GM03348 (cell line): ENCODE data around the gene ABCA1.
A peak's percentile ranks its signal among the peaks of the same experiment; 100 is the strongest.

Experiments
- DNase-seq: peaks from one replicate; pipeline ENCODE4 v3.0.0; 2012; ENCODE audit warnings: low spot score

Gene ABCA1

DNA sequence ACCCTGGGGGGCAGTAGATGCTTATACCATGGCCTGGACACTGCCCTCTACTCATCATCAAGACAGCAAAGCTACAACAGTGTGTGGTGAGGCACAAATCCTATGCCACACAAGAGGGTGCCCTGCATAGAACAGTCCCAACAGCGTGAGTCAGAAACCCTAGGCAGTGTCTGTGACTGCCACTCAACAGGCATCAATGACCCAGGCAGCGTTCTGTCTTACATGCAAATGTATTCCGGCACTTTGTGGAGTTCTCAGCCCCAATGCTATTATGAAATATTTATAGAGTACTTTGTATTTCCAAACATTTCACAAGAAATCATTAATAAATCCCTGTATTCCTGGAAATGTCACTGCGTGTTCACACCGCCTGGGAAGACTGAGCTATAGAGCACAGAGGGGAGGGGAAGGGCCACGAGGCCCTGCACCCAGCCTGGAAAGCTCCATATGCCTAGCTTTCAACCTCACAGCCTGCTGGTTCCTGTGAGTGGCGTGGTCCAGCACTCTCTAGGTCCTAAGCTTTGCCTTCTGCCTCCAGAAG lies 86.3 kb downstream of the ABCA1 start:
- no peak for DNase-seq

DNA sequence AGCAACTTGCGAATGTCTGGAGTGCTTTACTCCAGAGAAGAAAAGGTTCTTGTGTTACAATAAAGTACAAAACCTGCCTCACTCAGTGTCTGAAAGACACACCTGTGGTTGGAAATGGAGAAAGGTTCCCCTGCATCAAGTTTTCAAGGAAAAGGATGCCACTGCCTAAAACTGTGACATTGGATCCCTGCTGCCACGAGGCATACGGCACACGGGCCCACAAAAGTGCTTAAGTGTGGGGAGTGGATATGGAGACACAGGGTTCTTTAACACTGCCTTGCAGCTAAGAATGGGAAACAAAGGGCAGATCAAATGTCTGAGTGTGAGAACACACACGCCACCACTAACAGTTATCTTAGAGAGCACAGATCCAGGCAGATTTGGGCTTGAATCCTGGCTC lies 89.0 kb downstream of the ABCA1 start:
- no peak for DNase-seq

DNA sequence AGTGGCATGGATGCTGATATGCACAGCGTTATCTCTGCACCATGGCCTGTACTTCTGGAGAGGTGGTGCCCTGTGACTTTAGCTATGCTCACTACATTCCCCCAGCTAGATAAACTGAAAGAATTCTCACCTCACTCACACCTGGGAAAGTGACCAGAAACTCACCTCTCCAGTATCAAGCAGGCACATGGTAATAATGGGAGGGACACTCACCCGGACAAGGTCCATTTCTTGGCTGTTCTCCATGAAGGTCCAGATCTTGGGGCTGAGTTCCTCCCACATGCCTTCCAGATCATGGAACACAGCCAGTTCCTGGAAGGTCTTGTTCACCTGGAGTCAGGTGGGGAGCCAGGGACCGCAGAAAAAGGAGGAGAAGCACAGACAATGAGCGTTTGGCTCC lies 91.2 kb downstream of the ABCA1 start:
- DNase-seq: no peak

DNA sequence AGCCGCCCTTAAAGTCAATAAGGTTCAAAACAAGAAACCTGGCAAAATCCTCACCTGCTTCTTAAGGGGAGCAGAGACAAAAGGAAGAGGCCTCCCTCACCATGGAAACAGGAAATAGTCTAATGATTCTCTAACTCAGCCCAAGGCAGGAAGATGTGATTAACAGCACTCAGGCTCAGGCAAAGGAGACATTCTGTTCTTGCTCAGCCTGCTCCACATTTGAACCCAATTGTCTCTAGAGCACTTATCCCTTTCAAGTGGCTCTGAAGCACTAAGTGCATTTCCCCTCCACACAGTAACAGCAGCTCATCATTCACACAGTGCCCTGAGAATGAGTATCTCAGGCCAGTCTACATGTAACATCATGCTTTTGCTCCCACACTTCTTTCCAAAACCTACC lies 91.7 kb downstream of the ABCA1 start:
- DNase-seq: no peak

DNA sequence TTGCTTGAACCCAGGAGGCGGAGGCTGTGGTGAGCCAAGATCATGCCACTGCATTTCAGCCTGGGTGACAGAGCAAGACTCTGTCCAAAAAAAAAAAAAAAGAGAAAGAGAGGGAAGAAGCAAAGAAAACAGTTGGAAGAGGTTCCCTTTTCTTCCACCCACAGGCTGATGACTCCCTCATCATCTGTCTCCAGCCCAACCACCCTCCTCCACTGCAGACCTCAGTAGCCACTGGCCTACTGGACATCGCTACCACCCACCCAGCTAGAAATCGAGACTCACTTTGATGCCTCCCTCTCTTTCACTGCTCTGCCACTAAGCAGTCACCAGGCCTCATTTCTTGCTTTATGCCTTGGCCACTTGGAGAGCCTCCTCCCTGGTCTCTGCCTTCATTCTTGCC lies 92.8 kb downstream of the ABCA1 start:
- DNase-seq: peak; percentile 35

DNA sequence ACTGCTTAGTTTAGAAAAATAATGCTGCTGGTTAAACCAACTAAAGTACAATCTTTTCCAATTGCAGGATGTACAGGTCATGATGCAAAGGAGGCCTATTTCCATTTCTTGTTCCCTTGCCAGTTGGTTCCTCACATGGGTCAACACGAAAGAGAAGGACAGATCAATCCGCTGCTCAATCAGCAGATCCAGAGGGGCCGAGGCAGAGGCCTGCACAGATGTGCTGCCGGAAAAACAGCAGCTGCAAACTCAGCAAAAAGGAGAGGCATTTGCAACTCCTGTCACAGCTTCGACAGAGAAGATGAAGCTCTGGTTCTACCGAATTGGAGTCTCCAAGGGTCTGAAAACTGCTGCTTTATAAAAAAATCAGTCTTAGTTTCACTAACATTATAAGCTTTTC lies 94.3 kb downstream of the ABCA1 start:
- no peak for DNase-seq

DNA sequence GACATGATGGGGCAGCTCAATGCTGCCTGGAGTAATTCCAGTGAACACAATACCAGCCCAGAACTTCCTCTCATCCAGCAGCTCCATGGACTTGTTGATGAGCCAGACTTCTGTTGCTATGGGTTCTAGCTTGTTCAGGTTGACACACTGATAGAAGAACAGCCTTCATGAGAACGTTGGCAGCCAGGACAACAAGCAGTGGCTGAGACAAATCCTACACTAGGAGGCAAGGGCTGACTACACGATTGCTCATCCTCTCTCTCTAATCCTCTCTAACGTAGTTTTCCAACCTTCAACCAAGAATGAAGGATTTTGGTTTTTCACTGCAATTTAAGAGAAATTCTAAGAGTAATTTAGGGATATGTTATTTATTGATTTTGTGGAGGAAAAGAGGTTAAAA lies 96.3 kb downstream of the ABCA1 start:
- peak; percentile 53 for DNase-seq

DNA sequence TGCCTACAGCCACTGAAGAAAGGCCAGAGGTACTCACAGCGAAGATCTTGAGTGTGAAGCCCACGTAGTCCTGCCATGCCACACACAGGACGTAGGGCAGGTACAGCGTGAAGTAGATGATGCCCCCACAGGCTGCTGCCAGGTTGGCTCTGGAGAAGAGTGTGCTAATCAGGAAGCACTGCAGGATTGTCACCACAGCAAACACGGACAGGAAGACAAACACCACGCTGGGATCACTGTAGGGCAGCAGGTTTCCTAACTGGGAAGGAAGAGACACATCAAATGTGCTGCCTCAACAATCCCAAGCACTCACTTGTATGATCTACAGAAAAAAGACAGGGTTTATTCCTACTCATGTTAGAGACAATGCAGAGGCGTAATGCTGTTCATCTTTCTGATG lies 101.0 kb downstream of the ABCA1 start:
- DNase-seq: no peak

DNA sequence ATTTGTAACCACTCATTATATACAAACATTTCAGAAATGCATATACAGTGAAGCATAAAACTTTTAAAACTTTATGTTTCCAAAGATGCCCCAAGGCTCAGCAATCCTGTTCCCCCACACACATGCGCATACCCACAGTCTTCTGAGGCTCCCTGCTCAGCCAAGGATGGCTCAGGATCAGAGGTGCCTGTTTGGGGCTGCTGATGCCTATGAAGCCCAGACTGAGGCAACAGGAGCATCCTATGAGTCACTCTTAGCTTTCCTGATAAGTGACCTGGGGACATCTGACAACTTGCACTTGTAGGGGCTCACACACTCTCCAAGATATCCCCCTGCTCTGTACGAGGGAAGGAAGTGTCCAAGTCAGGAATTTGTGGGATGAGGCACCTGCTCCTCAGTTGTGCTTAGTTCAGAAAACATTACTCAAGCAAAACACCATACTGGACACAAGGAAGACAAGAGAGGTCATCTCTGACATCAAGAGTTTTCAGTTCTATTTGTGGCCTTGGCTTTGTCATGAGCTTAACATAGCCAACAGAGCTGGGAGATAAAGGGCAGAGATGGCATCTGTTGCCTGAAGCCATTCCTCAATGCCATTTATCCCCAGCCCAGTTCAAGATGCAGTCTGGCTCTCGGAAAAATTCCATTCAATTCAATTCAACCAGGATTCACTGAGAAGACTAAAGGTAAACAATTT lies 101.7 kb downstream of the ABCA1 start:
- DNase-seq: no peak

DNA sequence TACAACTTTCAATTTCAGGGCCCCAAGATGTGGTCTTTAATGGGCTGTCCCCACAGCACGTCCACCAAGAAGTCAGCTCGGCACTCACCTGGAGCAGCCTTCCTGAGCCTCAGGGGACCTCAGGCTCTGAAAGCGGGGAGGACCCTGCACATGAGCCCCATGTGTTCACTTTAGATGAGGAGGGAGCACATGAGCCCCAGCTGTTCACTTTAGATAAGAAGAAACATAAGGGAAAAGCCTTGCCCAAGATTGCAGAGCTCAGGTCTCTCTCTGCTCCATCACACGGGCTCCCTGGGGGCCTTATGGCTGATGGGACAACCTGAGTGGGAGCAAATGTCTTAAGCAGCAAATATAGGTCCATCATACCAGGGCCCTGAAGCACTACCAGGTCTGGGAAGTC lies 107.6 kb downstream of the ABCA1 start:
- no peak for DNase-seq

DNA sequence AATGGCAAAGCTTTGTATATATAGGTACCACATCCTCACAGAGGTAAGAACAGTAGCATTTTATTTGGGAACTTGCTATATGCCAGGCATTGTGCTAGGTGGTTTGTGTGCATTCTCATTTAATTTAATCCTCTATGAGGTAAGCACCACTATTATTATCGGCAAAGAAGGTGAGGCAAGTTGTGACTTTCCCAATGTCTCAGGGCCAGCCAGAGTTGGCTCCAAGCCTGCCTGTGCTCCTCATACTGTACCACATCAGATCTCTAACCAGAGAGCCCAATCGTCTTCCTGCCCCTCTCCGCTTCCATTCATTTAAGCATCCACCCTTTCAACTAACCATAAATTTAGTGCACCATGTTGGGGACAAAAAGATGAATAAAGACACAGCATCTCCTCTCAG lies 108.9 kb downstream of the ABCA1 start:
- no peak for DNase-seq

DNA sequence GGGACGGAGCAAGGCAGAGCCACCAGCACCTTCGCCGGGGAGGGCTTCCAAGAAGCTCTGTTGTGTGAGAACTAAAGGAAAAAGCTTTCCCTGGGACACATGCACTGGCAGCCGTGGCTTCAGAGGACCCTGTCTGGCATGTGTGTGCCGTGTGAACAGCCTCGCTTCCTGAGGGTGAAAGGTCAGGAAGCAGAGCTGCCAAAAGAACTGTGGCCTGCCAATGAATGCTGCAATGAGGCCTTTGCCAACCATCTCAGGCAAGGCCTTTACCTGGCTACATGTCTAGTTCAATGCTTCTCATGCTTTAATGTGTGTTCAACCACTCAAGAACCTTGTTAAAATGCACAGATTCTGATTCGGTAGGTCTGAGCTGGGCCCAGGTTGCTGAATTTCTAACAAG lies 110.5 kb downstream of the ABCA1 start:
- no peak for DNase-seq

DNA sequence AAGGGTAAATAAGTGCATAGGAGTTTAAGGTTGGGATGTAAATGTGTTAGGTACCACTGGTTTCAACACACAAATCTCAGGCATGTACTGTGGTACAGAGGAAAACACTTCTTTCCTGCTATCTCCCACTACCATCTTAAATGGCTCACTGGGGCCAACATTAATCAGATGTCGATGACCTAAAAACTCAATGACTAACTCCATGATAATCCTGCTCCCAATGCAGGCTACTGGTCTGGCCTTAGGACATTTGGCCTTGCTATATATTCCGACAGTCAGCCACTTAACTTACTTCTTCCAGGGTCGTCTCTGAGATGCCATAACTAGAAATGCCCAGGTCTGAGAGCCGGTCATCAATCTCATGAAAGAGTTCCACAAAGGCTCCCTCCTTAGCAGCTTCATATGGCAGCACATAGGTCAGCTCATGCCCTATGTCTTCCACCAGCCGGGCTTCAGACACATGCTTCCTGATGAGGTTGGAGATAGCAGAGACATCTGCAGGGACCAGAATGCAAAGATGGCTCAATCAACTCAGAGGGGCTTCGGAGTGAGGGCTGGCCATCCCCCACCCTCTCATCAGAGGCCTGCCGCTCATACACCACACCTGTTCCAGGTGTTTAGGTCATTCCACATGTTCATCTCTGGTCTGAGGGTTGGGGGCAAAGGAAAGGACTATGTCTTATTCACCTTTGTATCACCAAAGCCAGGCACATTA lies 111.9 kb downstream of the ABCA1 start:
- no peak for DNase-seq

DNA sequence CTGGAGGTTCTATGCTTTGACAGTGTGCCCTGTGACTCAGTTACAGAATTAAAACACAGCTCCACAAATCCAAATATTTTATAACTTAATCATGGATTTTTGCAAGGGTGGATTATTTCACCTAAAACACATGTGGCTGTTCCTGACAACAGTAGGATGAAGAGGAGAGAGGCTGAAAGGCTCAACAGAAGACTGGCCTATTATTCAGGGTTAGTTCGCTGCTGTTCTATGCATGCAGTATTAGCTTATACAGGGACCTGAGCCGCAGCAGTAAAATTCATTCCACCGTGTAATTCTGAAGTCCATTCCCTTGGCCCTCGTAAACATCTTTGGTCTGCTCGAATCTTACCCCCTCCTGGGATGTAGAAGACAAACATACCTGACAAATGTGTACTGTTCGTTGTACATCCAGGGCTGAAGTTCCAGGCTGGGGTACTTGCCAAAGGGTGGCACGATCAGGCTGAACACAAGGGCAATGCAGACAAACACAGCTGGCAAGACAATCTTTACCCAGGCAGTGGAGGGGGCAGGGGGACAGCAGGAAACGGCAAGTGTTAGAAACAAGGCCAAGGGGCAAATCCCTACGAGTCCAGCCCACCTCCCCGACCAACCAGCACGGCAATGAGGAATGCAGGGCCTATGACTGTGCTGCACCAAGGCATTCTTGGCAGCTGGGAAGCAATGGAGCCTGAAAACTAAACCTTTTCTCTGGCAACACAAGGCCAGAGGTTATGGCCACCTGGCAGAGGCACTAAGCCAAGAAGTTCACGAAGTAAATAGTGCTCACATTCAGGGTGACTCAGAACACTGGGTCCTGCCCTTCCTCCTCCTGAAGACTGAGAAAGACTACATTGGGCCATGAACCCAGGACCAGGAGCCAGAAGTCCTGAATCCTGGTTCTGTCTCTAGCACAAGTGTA lies 117.3 kb downstream of the ABCA1 start:
- DNase-seq: peak; percentile 33

DNA sequence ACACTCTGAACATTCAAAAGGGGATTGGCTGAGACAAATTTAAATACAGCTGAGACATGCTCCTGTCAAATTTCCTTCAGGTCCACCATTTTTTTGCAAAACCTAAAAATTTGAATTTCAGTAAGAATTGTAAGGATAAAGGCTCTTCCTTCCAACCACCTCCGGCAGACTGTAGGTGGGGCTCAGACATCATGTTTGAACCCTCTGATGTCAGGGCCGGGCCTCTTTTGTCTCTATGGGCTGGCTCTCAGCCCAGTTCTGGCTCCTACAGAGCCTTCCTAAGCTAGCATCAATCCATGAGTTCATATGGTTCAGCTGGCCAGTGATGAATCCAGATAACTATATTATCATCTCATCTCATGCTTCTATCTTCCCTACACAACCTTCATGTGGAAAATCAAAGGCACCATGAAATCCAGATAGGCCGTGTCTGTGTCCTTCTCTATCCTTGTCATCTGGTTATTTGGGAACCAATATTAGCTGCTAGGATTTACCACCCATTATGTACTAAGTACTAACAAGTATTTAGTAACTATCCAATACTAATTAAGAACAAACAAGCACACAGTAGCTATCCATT lies 119.8 kb downstream of the ABCA1 start:
- peak; percentile 54 for DNase-seq

DNA sequence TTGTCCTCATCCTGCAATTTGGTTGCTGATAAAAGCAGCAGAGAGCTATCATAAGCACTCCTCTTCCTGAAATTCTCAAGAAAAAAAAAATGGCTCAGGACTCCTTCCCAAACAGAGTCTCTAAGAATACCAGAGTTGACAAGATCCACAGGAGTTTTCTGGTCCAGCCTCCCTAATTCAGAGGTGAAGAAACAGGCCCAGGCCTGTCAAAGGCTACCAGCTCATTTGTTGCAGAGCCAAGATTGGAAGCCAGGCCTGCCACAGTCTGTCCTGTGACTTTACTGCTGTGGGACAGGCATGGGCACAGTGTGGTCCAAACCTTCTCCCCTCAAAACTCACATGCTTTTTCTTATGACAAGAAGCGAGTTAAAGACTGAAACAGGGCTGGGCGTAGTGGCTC lies 122.5 kb downstream of the ABCA1 start:
- DNase-seq: no peak

DNA sequence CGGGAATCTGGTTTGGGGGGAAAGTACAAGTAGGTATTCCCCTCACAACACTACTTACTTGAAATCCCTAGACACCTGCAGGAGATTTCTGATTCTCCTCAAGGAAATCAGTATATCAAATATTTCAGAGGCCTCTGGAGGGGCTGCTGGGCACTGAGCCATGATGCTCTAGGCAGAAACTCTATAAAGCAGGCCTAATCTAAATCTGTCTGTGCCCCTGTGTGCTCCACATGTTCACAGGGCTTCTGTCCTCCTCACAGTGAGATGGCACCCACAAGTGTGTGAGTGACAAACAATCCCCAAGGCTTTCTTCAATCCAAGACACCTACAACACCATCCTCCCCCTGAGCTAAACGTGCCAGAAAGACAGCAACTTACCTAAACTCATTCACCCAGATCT lies 125.0 kb downstream of the ABCA1 start:
- no peak for DNase-seq

DNA sequence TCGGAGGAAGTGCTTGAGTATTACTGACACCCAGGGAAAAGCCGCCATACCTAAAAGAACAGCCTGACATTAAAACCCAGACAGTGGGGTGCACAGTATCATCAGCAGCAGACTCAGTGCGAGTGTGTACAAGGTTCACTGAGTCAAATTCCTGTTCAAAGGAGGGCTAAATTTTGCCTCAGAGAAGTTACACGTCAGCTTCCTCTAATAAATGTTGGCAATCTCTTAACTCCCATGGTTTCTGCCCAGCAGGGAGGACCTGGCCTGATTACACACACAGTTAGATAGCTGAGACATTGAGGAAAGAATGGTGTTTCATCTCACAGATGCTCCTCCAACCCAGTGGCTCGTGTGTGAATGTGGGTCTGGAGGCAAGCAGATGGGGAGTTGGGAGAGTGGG lies 125.8 kb downstream of the ABCA1 start:
- DNase-seq: no peak

DNA sequence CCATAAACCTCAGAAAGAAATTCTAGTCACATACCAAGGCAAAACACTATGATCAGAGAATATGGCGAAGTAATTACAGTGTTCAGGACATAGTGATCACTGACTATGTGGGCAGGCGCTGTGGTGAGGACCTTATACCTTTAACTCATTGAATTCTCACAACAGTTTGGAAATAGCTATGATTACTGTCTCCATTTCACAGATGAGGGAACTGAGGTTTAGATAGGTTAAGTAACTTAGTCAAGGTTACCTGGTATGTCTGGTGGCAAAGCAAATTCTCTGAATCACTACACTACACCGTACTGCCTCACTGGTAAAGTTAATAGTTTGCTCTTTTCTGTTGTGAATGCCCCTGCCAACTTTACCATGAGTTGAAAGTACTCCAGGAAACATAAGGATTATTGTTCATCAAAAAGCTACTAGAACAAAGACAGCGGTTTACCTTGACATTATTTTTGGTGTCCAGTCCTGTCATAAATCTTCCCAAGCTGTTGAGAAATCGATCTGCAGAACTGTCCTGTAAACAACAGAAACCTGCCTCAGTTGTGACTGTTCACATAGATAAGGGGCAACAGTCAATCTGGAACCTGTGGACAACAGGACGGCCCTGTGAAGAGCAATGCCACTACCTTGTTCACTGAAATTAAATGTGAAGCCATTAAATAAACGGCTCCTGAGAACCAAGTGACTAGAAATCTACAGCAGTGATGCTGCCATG lies 127.7 kb downstream of the ABCA1 start:
- DNase-seq: no peak

DNA sequence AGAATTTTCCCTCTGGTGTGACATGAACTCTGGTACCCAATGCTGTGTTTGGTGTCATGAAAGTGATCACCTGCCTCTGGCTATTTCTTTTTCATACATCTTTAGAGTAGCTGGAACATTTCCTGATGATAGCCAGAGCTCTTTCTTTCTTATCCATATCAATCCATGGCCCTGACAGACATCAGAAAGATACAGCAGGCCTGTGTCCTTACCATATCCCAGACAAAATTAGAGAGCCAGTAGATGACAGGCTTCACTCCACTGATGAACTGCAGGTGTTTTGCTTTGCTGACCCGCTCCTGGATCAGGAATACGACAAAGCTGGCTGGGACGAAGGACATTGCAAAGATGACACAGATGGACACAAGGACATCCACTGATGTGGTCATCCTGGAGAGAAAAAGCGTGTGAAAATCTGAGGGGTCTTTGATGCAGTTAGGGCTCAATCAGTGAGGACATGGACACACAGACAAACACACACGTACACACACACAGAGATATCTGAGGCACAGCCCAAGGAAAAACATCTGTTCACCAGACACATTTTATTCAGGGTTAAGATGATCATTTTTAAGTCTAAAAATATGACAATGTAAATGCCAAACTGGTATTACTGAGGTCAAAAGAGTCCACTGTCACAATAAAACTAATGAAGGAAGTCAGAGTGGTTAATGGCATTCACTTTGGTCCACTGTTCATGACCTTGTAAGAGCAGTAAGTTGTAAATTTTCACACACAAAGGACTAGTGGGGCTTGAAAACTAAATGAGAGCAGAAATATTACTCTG lies 129.6 kb downstream of the ABCA1 start:
- DNase-seq: no peak

DNA sequence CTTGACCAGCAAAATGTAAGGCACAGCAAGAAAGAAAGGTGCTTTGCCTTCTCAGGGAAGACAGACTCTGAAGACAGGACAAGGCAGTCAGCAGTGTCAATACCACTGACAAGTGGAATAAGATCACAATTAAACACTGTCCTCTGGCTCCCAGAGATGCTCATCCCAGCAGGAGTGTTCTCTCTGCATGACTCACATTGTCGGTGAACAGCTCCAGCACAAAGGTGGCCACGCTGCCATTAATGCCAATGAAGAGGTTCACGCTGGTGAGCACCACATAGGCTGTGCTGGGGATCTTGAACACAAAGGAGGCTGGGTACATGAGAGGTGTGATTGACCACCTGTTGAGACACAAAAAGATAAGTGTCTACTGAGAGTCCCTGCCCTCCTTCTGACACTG lies 132.1 kb downstream of the ABCA1 start:
- DNase-seq: no peak
